ACHN (cell line): ENCODE measurements around the gene FAU.
A peak's percentile ranks its signal among the peaks of the same experiment; 100 is the strongest.
"Not testable (repeated sequence)": the region's sequence is repeated elsewhere in the genome, so short reads cannot be mapped to it uniquely, and the experiment has no call there.

ENCODE experiments used
- DNase-seq: peaks from one replicate; pipeline ENCODE4 v3.0.0-alpha.2; 2015
- in situ Hi-C: cut with HindIII; loops from 2 replicates; pipeline ENCODE4 v1.10.0; 2017; ENCODE audit warnings: low sequenced_read_pairs, low pct_ligation_motif_present, low pct_unique_long_range_greater_than_20kb

The FAU gene

GRCh38 chr11:65125197-65126056, 3.5 kb upstream of the FAU start:
- no peak for DNase-seq
- in situ Hi-C loops, result no loop called here

- in situ Hi-C loops, result no loop called here
These were observed 2.7 kb upstream of the FAU start for GRCh38 chr11:65124480-65125196.

GRCh38 chr11:65121447-65121864, 478 bp downstream of the FAU start:
- in situ Hi-C loops, result no loop called here
- DNase-seq, result no peak

More at GRCh38 chr11:65124480-65125196, 2.7 kb upstream of the FAU start:
- no peak for DNase-seq

DNA sequence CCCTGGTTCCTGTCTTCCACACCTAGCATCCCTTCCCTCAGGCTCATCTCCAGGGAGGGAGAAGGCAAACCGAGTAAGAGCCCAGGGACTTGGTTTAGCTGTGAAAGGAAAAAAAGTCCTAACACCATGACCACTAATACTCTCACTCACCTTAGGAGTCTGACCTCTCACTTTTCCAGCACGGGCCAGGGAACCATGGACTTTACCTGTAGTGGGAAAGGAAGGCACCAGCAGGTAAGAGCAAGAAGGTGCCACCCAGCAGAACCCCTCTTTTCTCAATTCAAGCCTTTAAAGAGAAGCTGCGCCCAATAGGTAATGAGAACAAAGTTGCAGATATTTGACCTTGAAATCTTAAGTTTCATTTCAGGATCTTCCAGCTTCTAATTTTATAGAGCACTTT, 1.1 kb downstream of the FAU start:
- in situ Hi-C loops, result no loop called here
- DNase-seq, result no peak

DNA sequence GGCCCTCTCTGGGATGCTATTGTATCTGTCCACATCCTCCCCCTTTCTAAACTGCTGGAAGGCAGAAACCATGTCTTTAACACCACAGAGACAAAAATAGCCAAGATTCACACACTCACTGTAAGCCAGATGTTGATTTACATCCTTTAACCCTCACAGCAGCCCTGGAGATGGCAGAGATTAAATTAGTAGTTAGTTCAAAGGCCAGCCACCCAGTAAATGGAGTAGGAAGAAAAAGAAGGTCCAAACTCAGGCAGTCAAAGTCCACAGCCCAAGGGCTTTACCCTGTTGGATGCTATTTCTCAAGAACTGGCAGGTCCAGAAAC, 2.3 kb downstream of the FAU start:
- DNase-seq, result no peak
- in situ Hi-C loops, result no loop called here

DNA sequence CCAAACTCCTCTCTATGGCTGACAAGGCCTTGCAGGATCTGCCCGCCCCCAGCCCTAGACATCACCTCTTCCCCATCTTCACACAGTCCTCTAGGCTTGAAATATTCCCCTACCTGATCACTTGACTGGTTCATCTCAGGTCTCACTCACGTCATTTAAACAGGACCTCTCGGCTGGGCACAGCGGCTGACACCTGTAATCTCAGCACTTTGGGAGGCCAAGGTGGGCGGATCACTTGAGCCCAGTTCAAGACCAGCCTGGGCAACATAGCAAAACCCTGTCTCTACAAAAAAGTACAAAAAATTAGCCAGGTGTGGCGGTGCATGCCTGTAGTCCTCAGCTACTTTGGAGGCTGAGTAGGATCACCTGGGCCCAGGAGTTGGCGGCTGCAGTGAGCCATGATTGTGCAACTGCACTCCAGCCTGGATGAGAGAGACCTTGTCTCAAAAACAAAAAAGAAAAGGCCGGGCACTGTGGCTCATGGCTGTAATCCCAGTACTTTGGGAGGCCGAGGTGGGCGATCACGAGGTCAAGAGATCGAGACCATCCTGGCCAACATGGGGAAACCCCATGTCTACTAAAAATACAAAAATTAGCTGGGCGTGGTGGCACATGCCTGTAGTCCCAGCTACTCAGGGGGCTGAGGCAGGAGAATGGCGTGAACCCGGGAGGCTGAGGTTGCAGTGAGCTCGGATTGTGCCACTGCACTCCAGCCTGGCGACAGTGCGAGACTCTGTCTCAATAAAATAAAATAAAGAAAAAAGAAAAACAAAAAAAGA, 2.9 kb downstream of the FAU start:
- in situ Hi-C loops, DNase-seq: not testable (repeated sequence)

DNA sequence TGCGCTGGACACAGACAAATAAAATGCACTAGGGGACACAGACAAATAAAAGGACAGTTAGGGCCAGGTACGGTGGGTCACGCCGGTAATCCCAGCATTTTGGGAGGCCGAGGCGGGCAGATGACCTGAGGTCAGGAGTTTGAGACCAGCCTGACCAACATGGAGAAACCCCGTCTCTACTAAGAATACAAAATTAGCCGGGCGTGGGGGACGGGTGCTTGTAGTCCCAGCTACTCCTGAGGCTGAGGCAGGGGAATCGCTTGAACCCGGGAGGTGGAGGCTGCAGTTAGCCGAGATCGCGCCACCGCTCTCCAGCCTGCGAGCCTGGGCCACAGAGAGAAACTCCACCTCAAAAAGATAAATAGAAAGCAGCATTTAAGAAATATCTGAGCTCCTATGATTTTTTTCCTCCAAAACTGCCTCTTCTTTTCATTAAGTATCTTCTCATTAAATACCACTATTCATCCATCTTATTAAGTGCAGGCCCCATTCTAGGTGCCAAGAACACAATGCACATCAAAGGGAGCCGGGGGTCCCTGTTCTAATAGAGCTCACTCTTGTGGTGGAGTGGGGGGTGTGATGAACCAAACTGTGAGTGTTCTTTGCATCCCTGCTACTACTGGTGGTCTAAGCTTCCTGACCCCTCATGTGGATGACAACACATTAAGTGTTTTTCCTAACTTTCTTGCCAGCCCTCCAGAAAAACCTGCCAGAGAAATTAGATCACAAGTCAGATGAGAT, 3.7 kb downstream of the FAU start:
- DNase-seq, result no peak
- in situ Hi-C loops, result no loop called here

- in situ Hi-C loops, result no loop called here
- DNase-seq, result peak; percentile 97
These were observed 4.5 kb downstream of the FAU start, which contains the start of gene ZNHIT2 for GRCh38 chr11:65117206-65118096. Gene ZNHIT2 (minus strand): TSS chr11:65117701. CDS start chr11:65117653, 48 bp downstream.

- peak; percentile 22 for DNase-seq
- in situ Hi-C loops, result no loop called here
These were observed 5.3 kb downstream of the FAU start for GRCh38 chr11:65116370-65117205.

DNA sequence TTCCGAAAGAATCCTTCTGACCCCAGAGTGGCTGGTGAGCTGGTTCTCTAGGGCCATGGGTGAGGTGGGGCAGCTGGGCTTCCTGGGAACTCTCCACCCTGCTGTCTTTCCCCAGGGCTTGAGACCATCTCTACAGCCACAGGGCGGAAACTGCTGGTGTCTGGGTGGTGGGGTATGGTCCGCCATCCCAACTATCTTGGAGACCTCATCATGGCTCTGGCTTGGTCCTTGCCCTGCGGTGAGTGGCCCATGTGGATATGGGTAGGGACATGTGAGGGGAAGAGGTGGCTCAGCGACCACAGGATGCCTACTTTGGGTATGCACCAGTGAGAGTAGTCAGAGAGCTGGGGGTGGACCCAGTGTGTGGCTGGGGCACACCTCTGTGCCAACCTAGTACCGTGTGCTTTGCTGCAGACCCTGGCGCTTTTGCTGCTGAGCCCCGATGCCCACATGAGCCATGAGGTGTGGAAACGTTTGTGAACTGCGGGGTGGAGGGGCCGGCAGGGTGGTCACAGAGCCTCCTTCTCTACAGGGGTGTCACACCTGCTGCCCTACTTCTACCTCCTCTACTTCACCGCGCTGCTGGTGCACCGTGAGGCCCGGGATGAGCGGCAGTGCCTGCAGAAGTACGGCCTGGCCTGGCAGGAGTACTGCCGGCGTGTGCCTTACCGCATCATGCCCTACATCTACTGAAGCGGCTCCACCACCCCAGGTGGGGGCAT, 6.4 kb downstream of the FAU start:
- in situ Hi-C loops, result no loop called here
- no peak for DNase-seq

DNA sequence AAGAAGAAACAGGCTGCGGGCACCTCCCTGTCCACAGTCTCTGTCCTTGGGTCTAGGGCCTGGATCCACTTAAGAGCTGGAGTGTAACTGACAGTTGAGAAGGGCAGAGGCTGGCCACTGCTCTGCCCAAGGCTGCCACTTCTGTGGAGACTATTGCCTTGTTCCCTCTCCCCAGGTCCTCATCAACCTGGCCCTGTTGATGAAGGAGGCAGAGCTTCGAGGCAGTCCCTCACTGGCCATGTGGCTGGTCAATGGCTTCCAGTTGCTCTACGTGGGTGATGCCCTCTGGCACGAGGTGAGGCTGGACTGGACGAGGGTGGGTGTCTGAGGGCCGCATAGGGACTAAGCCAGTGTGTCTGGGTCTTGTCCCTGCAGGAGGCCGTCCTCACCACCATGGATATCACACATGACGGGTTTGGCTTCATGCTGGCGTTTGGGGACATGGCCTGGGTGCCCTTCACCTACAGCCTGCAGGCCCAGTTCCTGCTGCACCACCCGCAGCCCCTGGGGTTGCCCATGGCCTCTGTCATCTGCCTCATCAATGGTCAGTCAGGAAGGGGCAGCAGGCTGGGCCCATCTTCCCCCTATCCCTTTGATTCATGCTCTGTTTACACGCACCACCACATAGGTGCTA, 7.3 kb downstream of the FAU start:
- in situ Hi-C loops, result no loop called here

GRCh38 chr11:65113839-65114238, 8.1 kb downstream of the FAU start:
- in situ Hi-C loops, result no loop called here
- no peak for DNase-seq

More for the DNA sequence above, 7.3 kb downstream of the FAU start:
- no peak for DNase-seq

- in situ Hi-C loops, result no loop called here
- DNase-seq, result peak; percentile 52
These were observed 8.6 kb downstream of the FAU start for GRCh38 chr11:65113361-65113756.

DNA sequence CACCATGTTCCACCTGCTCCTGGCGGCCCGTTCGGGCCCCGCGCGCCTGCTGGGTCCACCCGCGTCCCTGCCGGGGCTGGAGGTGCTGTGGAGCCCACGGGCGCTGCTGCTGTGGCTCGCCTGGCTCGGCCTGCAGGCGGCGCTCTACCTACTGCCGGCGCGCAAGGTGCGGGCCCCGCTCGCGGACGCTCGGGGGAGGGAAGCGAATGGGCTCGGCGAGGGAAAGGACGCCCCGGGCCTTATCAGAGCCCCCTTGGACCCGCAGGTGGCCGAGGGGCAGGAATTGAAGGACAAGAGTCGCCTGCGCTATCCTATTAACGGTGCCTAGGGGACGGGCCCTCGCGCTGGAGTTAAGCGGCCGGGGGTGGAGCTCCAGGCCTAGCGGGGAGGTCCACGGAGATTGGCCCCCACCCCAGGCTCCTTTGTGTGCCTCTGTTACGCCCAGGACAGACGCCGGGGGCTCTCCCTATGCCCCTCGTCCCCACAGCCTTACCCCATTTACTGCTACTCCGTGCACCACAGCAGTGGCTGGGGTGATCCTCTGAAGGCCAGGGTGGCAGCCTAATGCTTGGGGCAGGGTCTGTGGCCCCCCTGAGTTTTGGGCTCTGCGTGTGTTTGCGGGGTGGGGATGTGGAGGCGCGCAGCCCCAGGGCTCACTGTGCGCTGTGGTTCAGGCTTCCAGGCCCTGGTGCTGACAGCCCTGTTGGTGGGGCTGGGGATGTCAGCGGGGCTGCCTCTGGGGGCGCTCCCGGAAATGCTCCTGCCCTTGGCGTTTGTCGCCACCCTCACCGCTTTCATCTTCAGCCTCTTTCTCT, 9.2 kb downstream of the FAU start:
- DNase-seq, result peak; percentile 40
- in situ Hi-C loops, result no loop called here
